ENCODE measurements around the gene ATXN1. TPM values are rescaled to one million over a fixed set of nuclear protein-coding genes. Genes with fewer than 3 reads are reported as not detected.
"Not testable (repeated sequence)": the region's sequence is repeated elsewhere in the genome, so short reads cannot be mapped to it uniquely, and the experiment has no call there.

Gene ATXN1
- total and polyA plus RNA-seq, 2 experiments from 2014 or later: 4.8 to 9.1 TPM

DNA sequence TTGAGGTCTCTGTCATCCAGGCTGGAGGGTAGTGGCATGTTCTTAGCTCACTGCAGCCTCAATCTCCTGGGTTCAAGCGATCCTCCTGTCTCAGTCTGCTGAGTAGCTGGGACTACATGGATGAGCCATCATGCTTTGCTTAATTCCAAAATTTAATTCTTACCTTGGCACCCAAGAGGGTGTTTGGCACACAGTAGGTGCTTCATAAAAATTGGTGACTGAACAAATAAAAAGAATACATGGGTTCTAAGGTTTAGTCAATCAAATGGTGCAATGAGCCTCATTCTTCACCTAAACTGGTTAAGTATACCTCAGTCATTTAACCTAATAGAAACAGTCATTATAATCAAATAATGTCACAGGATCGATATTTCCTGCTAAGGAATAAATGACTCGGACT is 352.5 kb downstream of the ATXN1 start (continued):
- TF ChIP-seq, protein P1, sequence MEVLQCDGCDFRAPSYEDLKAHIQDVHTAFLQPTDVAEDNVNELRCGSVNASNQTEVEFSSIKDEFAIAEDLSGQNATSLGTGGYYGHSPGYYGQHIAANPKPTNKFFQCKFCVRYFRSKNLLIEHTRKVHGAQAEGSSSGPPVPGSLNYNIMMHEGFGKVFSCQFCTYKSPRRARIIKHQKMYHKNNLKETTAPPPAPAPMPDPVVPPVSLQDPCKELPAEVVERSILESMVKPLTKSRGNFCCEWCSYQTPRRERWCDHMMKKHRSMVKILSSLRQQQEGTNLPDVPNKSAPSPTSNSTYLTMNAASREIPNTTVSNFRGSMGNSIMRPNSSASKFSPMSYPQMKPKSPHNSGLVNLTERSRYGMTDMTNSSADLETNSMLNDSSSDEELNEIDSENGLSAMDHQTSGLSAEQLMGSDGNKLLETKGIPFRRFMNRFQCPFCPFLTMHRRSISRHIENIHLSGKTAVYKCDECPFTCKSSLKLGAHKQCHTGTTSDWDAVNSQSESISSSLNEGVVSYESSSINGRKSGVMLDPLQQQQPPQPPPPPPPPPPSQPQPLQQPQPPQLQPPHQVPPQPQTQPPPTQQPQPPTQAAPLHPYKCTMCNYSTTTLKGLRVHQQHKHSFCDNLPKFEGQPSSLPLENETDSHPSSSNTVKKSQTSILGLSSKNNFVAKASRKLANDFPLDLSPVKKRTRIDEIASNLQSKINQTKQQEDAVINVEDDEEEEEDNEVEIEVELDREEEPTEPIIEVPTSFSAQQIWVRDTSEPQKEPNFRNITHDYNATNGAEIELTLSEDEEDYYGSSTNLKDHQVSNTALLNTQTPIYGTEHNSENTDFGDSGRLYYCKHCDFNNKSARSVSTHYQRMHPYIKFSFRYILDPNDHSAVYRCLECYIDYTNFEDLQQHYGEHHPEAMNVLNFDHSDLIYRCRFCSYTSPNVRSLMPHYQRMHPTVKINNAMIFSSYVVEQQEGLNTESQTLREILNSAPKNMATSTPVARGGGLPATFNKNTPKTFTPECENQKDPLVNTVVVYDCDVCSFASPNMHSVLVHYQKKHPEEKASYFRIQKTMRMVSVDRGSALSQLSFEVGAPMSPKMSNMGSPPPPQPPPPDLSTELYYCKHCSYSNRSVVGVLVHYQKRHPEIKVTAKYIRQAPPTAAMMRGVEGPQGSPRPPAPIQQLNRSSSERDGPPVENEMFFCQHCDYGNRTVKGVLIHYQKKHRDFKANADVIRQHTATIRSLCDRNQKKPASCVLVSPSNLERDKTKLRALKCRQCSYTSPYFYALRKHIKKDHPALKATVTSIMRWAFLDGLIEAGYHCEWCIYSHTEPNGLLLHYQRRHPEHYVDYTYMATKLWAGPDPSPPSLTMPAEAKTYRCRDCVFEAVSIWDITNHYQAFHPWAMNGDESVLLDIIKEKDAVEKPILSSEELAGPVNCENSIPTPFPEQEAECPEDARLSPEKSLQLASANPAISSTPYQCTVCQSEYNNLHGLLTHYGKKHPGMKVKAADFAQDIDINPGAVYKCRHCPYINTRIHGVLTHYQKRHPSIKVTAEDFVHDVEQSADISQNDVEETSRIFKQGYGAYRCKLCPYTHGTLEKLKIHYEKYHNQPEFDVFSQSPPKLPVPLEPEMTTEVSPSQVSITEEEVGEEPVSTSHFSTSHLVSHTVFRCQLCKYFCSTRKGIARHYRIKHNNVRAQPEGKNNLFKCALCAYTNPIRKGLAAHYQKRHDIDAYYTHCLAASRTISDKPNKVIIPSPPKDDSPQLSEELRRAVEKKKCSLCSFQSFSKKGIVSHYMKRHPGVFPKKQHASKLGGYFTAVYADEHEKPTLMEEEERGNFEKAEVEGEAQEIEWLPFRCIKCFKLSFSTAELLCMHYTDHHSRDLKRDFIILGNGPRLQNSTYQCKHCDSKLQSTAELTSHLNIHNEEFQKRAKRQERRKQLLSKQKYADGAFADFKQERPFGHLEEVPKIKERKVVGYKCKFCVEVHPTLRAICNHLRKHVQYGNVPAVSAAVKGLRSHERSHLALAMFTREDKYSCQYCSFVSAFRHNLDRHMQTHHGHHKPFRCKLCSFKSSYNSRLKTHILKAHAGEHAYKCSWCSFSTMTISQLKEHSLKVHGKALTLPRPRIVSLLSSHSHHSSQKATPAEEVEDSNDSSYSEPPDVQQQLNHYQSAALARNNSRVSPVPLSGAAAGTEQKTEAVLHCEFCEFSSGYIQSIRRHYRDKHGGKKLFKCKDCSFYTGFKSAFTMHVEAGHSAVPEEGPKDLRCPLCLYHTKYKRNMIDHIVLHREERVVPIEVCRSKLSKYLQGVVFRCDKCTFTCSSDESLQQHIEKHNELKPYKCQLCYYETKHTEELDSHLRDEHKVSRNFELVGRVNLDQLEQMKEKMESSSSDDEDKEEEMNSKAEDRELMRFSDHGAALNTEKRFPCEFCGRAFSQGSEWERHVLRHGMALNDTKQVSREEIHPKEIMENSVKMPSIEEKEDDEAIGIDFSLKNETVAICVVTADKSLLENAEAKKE (CRISPR knock-in tag; IDR thresholded peaks at IDR 0.05): no peak
- no peak for TF ChIP-seq CREB1 (CRISPR knock-in tag; IDR thresholded peaks at IDR 0.05; ENCODE audit: low read depth)
- TF ChIP-seq POLR2AphosphoS5 (IDR thresholded peaks at IDR 0.05; ENCODE audit: low read depth): no peak

DNA sequence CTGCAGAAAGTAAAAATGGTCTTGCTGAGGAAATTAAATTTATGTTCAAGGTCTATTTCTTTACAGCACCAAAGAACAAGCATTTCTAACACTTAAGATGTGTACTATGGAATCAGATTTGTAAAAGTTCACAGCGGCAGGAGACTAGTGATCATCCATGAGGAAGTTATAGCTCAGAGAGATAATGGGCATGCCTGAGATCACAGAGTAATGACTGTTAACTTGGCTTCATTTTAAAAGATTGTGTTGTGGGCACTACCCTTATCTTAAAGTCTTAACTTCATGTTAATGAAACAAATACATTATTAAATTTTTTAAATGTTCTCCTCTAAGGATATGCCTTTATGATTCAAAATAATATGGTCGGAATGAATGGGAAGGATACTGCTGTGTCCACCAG is 354.3 kb downstream of the ATXN1 start:
- no peaks in the 10 kb centered on the region for H3K9me2 ChIP-seq (ENCODE audit: insufficient read depth)
- H3K27me3 ChIP-seq (ENCODE audit: insufficient read depth): no peaks in the 10 kb centered on the region
- no peaks in the 10 kb centered on the region for H3K79me2 ChIP-seq (replicated peaks; ENCODE audit: insufficient read depth)
- H3K36me3 ChIP-seq (ENCODE audit: insufficient read depth): no peaks in the 10 kb centered on the region
- peaks cover 7% of the 10 kb centered on the region for H3K27me3 Mint-ChIP-seq (ENCODE audit: insufficient read depth, low read depth, poor library complexity)
- peaks cover 6% of the 10 kb centered on the region; the same call in 1 of the 3 replicates for H3K4me1 Mint-ChIP-seq
- H3K27ac Mint-ChIP-seq: no peak overlapping the region
- no peaks in the 10 kb centered on the region for H4K20me1 ChIP-seq (replicated peaks; ENCODE audit: insufficient read depth)
- no peaks in the 10 kb centered on the region for H3F3A ChIP-seq (replicated peaks; ENCODE audit: low read depth)
- H3K4me3 Mint-ChIP-seq: no peak overlapping the region
- no peak for ATAC-seq
- H2AFZ ChIP-seq: no peak overlapping the region
- no peak for DNase-seq (ENCODE audit: low spot score)
- H3K4me3 ChIP-seq: no peak overlapping the region
- H3K9me3 Mint-ChIP-seq: no peaks in the 10 kb centered on the region
- H3K27ac ChIP-seq (ENCODE audit: low read depth): no peak overlapping the region
- no peaks in the 10 kb centered on the region for H3K4me1 ChIP-seq (ENCODE audit: insufficient read depth)
- H3K36me3 Mint-ChIP-seq (ENCODE audit: low read depth): no peaks in the 10 kb centered on the region; the same call in 2 of the 3 replicates
- no peak for TF ChIP-seq EZH2 (IDR thresholded peaks at IDR 0.05; ENCODE audit: low read depth, unreplicated experiment)
- no peak for TF ChIP-seq STAT1 (IDR thresholded peaks at IDR 0.05; ENCODE audit: unreplicated experiment)
- TF ChIP-seq POLR2AphosphoS5 (IDR thresholded peaks at IDR 0.05; ENCODE audit: low read depth): no peak
- TF ChIP-seq CREB1 (CRISPR knock-in tag; IDR thresholded peaks at IDR 0.05; ENCODE audit: low read depth): no peak
- TF ChIP-seq, protein P2, sequence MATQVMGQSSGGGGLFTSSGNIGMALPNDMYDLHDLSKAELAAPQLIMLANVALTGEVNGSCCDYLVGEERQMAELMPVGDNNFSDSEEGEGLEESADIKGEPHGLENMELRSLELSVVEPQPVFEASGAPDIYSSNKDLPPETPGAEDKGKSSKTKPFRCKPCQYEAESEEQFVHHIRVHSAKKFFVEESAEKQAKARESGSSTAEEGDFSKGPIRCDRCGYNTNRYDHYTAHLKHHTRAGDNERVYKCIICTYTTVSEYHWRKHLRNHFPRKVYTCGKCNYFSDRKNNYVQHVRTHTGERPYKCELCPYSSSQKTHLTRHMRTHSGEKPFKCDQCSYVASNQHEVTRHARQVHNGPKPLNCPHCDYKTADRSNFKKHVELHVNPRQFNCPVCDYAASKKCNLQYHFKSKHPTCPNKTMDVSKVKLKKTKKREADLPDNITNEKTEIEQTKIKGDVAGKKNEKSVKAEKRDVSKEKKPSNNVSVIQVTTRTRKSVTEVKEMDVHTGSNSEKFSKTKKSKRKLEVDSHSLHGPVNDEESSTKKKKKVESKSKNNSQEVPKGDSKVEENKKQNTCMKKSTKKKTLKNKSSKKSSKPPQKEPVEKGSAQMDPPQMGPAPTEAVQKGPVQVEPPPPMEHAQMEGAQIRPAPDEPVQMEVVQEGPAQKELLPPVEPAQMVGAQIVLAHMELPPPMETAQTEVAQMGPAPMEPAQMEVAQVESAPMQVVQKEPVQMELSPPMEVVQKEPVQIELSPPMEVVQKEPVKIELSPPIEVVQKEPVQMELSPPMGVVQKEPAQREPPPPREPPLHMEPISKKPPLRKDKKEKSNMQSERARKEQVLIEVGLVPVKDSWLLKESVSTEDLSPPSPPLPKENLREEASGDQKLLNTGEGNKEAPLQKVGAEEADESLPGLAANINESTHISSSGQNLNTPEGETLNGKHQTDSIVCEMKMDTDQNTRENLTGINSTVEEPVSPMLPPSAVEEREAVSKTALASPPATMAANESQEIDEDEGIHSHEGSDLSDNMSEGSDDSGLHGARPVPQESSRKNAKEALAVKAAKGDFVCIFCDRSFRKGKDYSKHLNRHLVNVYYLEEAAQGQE (IDR thresholded peaks at IDR 0.05; ENCODE audit: unreplicated experiment): no peak
- TF ChIP-seq JUNB (IDR thresholded peaks at IDR 0.05; ENCODE audit: unreplicated experiment): no peak
- no peak for TF ChIP-seq ZNF114 (CRISPR knock-in tag; IDR thresholded peaks at IDR 0.05)
- TF ChIP-seq NANOG (IDR thresholded peaks at IDR 0.05; ENCODE audit: borderline replicate concordance): no peak
- no peak overlapping the region for H3K4me2 ChIP-seq

DNA sequence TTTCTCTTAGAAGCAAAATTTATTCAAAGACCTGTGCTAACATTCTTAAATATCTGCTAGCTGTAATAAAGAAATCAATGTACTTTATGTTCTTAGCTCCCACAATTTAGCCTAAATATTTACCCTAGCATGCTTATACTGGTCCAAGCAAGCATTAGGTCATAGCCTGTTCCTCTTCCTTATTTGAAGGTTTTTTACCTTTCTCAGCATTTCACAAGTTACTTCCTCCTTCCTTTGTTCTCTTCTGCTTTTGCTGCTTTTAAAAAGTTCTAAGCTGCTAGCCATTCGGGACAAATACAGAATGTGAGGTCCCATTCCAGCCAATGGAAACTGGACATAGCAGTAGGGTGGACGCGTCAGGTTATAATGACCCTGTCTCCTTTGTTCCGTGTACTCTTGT is 354.7 kb downstream of the ATXN1 start:
- H3K4me1 Mint-ChIP-seq; H3K9me2 ChIP-seq (ENCODE audit: insufficient read depth); H4K20me1 ChIP-seq (replicated peaks; ENCODE audit: insufficient read depth); DNase-seq (ENCODE audit: low spot score); H3K4me1 ChIP-seq (ENCODE audit: insufficient read depth); H3K4me3 ChIP-seq; H3K27me3 ChIP-seq (ENCODE audit: insufficient read depth); H3K27ac Mint-ChIP-seq; H3K27me3 Mint-ChIP-seq (ENCODE audit: insufficient read depth, low read depth, poor library complexity); ATAC-seq; H3K27ac ChIP-seq (ENCODE audit: low read depth); H3K79me2 ChIP-seq (replicated peaks; ENCODE audit: insufficient read depth); H3K36me3 ChIP-seq (ENCODE audit: insufficient read depth); H3K4me2 ChIP-seq; H3K36me3 Mint-ChIP-seq (ENCODE audit: low read depth); H3K9me3 Mint-ChIP-seq; H3K4me3 Mint-ChIP-seq; H2AFZ ChIP-seq; H3F3A ChIP-seq (replicated peaks; ENCODE audit: low read depth): not testable (repeated sequence)

All from GM23338 (cell line).